ENCODE results near the gene ZNF74.
"Not testable (repeated sequence)": the region's sequence is repeated elsewhere in the genome, so short reads cannot be mapped to it uniquely, and the experiment has no call there.

DNA sequence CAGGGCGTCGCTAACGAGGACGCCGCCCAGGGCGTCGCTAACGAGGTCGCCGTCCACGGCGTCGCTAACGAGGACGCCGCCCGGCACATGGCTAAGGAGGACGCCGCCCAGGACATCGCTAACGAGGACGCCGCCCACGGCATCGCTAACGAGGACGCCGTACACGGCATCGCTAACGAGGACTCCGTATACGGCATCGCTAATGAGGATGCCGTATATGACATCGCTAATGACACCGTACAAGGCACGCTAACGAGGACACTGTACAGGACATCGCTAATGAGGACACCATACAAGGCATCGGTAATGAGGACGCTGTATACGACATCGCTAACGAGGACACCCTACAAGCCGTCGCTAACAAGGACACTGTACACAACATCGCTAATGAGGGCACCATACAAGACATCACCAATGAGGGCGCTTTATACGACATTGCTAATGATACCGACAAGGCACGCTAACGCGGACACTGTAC lies 32.2 kb upstream of the ZNF74 start:
- TF ChIP-seq, protein P1, sequence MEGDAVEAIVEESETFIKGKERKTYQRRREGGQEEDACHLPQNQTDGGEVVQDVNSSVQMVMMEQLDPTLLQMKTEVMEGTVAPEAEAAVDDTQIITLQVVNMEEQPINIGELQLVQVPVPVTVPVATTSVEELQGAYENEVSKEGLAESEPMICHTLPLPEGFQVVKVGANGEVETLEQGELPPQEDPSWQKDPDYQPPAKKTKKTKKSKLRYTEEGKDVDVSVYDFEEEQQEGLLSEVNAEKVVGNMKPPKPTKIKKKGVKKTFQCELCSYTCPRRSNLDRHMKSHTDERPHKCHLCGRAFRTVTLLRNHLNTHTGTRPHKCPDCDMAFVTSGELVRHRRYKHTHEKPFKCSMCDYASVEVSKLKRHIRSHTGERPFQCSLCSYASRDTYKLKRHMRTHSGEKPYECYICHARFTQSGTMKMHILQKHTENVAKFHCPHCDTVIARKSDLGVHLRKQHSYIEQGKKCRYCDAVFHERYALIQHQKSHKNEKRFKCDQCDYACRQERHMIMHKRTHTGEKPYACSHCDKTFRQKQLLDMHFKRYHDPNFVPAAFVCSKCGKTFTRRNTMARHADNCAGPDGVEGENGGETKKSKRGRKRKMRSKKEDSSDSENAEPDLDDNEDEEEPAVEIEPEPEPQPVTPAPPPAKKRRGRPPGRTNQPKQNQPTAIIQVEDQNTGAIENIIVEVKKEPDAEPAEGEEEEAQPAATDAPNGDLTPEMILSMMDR (IDR thresholded peaks at IDR 0.05; ENCODE audit: poor library complexity), result not testable (repeated sequence)
- not testable (repeated sequence) for TF ChIP-seq EZH2phosphoT487 (IDR thresholded peaks at IDR 0.05; ENCODE audit: low read depth, severe bottlenecking, unreplicated experiment)
